Immature natural killer cell (primary cell): ENCODE data around the gene FBXO4. TPM values are rescaled to one million over a fixed set of nuclear protein-coding genes. Genes with fewer than 3 reads are reported as not detected.
A peak's percentile ranks its signal among the peaks of the same experiment; 100 is the strongest.
"Not testable (repeated sequence)": the region's sequence is repeated elsewhere in the genome, so short reads cannot be mapped to it uniquely, and the experiment has no call there.

Source experiments
- DNase-seq, 3 donors: peaks; one replicate each; pipeline ENCODE4 v3.0.0; 2022; ENCODE audit warnings: mixed read lengths in 1 of 3
- H3K27ac Mint-ChIP-seq, 6 donors: one replicate each; pipeline ENCODE4 v1.8.0; 2020; ENCODE audit warnings: mixed read lengths in 6 of 6, mild to moderate bottlenecking in 5 of 6, inconsistent platforms in 4 of 6, moderate library complexity in 3 of 6
- H3K27me3 Mint-ChIP-seq, 3 donors: one replicate each; pipeline ENCODE4 v1.8.0; 2020 to 2021; ENCODE audit warnings: low read depth in 3 of 3, mild to moderate bottlenecking in 3 of 3, mixed read lengths in 3 of 3, moderate library complexity in 3 of 3, inconsistent platforms in 1 of 3
- H3K36me3 Mint-ChIP-seq, 3 donors: one replicate each; pipeline ENCODE4 v1.8.0; 2020; ENCODE audit warnings: mixed read lengths in 3 of 3, inconsistent platforms in 2 of 3, mild to moderate bottlenecking in 2 of 3
- H3K4me1 Mint-ChIP-seq, 2 donors: one replicate each; pipeline ENCODE4 v1.8.0; 2020; ENCODE audit warnings: inconsistent platforms in 2 of 2, mild to moderate bottlenecking in 2 of 2, mixed read lengths in 2 of 2, moderate library complexity in 1 of 2
- H3K4me3 Mint-ChIP-seq, 5 donors: one replicate each; pipeline ENCODE4 v1.8.0; 2020; ENCODE audit warnings: mild to moderate bottlenecking in 5 of 5, mixed read lengths in 5 of 5, inconsistent platforms in 3 of 5, moderate library complexity in 3 of 5
- H3K9me3 Mint-ChIP-seq, 6 donors: one replicate each; pipeline ENCODE4 v1.8.0; 2020; ENCODE audit warnings: mild to moderate bottlenecking in 6 of 6, mixed read lengths in 6 of 6, inconsistent platforms in 4 of 6, moderate library complexity in 3 of 6
- polyA plus RNA-seq, 3 donors: library from polyadenylated mRNA; unstranded; fragments of 300-500 nt; fragmentation: Illumina TruSeq; gene quantifications; one replicate each; pipeline ENCODE4 v1.2.3, GENCODE V29; 2021

Gene FBXO4
- polyA plus RNA-seq, 3 donors from 2014 or later: 17.6 to 21.2 (median 19.3) TPM

DNA sequence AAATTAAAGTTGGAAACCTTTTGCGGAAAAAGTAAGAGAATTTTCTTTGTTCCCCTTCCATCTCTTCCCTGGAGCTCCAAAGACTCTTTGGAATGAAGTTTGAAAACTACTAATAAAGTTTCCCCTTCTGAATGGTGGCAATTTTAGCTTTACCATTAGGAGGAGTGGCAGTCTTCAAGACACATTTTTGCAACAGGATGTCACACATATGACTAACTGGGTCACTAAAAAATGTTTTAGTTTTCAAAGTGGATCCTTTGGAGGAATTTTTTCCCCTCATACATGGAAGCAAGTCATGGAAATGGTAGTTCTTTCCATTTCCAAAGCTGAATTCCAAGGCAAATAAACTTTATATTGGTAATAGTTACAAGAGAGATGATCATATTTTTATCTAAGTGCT lies 15.6 kb downstream of the FBXO4 start:
- Mint-ChIP-seq H3K4me1 (peaks cover 0 to 4% of the 10 kb centered on the region in 2 donors), H3K4me3 (no peak overlapping the region), H3K27me3 (no peaks in the 10 kb centered on the region), H3K9me3 (no peaks in the 10 kb centered on the region), H3K27ac (peak overlapping the region in 1 of 6 donors; percentile 24), H3K36me3 (peaks cover 9 to 23% (median 23%) of the 10 kb centered on the region in 3 donors)
- no peak for DNase-seq

- not testable (repeated sequence) for H3K9me3 Mint-ChIP-seq, H3K27me3 Mint-ChIP-seq, DNase-seq, H3K4me1 Mint-ChIP-seq, H3K4me3 Mint-ChIP-seq, H3K27ac Mint-ChIP-seq
- H3K36me3 Mint-ChIP-seq: peaks cover 5 to 14% (median 10%) of the 10 kb centered on the region in 3 donors
Measured at GRCh38 chr5:41945332-41945955, 20.4 kb downstream of the FBXO4 start.

DNA sequence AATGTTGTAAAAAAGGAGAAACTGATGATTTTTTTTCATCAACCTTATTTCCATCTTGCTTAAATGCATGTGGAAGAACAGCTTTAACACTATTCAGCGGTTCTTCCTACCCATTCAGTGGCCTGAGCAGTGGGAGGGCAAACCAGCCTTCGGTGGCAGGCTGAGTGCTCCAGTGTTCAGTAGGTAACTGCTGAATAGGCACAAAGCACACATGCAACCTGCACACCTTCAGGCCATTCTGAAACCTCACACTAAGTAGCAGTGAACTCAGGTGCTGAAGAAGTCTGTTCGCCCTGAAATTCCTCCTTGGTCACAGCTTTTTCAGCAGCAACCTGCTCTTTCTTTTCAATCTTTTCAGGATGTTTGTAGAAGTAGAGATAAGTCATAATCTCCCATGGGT lies 26.1 kb downstream of the FBXO4 start:
- Mint-ChIP-seq H3K9me3 (peaks cover 0 to 11% (median 3%) of the 10 kb centered on the region in 6 donors), H3K36me3 (peaks cover under 1 to 4% (median 4%) of the 10 kb centered on the region in 3 donors), H3K4me3 (no peak overlapping the region), H3K4me1 (no peaks in the 10 kb centered on the region), H3K27me3 (peaks cover 0 to 7% (median 6%) of the 10 kb centered on the region in 3 donors), H3K27ac (no peak overlapping the region)
- no peak for DNase-seq

DNA sequence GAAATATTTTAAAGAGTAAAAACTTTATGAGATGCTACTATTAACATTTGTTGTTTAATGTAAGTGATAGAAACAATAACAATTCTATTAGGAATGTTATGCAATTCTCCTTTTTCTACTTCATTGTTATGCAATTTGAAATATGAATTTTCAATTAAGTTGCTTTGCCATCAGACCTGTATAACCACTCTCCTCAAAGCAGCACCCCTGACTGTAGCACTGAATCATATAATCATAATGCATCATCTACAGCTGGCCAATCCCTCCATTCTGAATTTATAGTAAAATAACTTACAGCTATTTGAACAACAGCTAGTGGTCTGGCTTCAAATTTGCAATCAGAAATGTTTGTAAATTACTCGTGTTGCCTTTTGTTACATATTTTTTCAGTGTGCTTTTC lies 29.2 kb downstream of the FBXO4 start:
- no peaks in the 10 kb centered on the region for H3K4me1 Mint-ChIP-seq
- peaks cover 0 to 9% (median 6%) of the 10 kb centered on the region in 3 donors for H3K27me3 Mint-ChIP-seq
- DNase-seq: no peak

GRCh38 chr5:41955432-41956024 lies 30.4 kb downstream of the FBXO4 start:
- Mint-ChIP-seq H3K27me3 (peaks cover 0 to 10% (median 6%) of the 10 kb centered on the region in 3 donors), H3K27ac (no peak overlapping the region), H3K4me3 (no peak overlapping the region), H3K4me1 (no peaks in the 10 kb centered on the region), H3K9me3 (peaks cover 6 to 22% (median 15%) of the 10 kb centered on the region in 6 donors), H3K36me3 (peaks cover 0 to 3% (median 2%) of the 10 kb centered on the region in 3 donors)
- DNase-seq: no peak

More for the DNA sequence above, 29.2 kb downstream of the FBXO4 start:
- no peak overlapping the region for H3K4me3 Mint-ChIP-seq
- H3K27ac Mint-ChIP-seq: no peak overlapping the region
- peaks cover 0 to 4% (median 3%) of the 10 kb centered on the region in 3 donors for H3K36me3 Mint-ChIP-seq
- peaks cover 1 to 15% (median 6%) of the 10 kb centered on the region in 6 donors for H3K9me3 Mint-ChIP-seq

- peaks cover 5 to 35% (median 25%) of the 10 kb centered on the region in 6 donors for H3K9me3 Mint-ChIP-seq
- no peak for DNase-seq
- H3K4me1 Mint-ChIP-seq: no peaks in the 10 kb centered on the region
- no peak overlapping the region for H3K4me3 Mint-ChIP-seq
- peaks cover 0 to 4% (median 3%) of the 10 kb centered on the region in 3 donors for H3K36me3 Mint-ChIP-seq
- H3K27me3 Mint-ChIP-seq: peaks cover 0 to 10% (median 3%) of the 10 kb centered on the region in 3 donors
- H3K27ac Mint-ChIP-seq: no peak overlapping the region
Measured at GRCh38 chr5:41956943-41957342, 31.9 kb downstream of the FBXO4 start.

- peaks cover 0 to 4% (median 3%) of the 10 kb centered on the region in 3 donors for H3K36me3 Mint-ChIP-seq
- no peaks in the 10 kb centered on the region for H3K4me1 Mint-ChIP-seq
- no peak overlapping the region for H3K27ac Mint-ChIP-seq
- DNase-seq: no peak
- H3K4me3 Mint-ChIP-seq: no peak overlapping the region
- H3K27me3 Mint-ChIP-seq: peaks cover 2 to 12% (median 3%) of the 10 kb centered on the region in 3 donors
- peaks cover 5 to 50% (median 26%) of the 10 kb centered on the region in 6 donors for H3K9me3 Mint-ChIP-seq
Measured at GRCh38 chr5:41960481-41960880, 35.4 kb downstream of the FBXO4 start.

DNA sequence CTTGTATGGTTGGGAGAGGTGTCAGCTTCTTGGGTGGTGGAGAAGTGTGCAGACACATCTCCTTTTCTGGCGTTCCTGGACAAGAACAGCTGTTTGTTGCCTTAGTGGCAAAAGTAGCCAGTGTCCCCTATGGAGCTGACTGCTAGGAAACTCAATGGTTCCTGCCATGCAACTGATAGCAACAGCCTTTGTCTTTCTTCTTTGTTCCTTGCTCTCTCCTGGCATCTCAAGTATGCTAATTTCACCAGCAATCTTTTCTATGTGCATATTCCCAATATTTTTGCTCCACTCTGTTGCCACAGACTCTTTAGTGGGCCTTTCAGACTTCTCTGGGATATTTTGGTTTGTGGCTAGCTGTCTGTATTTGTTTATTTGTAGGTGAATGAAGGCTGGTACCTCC lies 36.7 kb downstream of the FBXO4 start:
- H3K9me3 Mint-ChIP-seq: peaks cover 5 to 50% (median 26%) of the 10 kb centered on the region in 6 donors
- H3K4me1 Mint-ChIP-seq: no peaks in the 10 kb centered on the region
- DNase-seq: no peak
- H3K27ac Mint-ChIP-seq: no peak overlapping the region
- H3K27me3 Mint-ChIP-seq: peaks cover 2 to 12% (median 3%) of the 10 kb centered on the region in 3 donors
- H3K36me3 Mint-ChIP-seq: peaks cover 0 to 4% (median 3%) of the 10 kb centered on the region in 3 donors
- no peak overlapping the region for H3K4me3 Mint-ChIP-seq

- Mint-ChIP-seq H3K4me1 (no peaks in the 10 kb centered on the region), H3K9me3 (peaks cover 9 to 50% (median 26%) of the 10 kb centered on the region in 6 donors)
- DNase-seq: no peak
Measured at GRCh38 chr5:41962491-41962890, 37.4 kb downstream of the FBXO4 start.

GRCh38 chr5:41966401-41967105 lies 41.5 kb downstream of the FBXO4 start:
- Mint-ChIP-seq H3K36me3 (no peaks in the 10 kb centered on the region), H3K27ac (no peak overlapping the region), H3K4me1 (no peaks in the 10 kb centered on the region), H3K9me3 (peaks cover 4 to 23% (median 8%) of the 10 kb centered on the region in 6 donors), H3K4me3 (no peak overlapping the region), H3K27me3 (peaks cover 2 to 4% (median 3%) of the 10 kb centered on the region in 3 donors)
- no peak for DNase-seq

More at GRCh38 chr5:41962491-41962890, 37.4 kb downstream of the FBXO4 start:
- no peak overlapping the region for H3K27ac Mint-ChIP-seq
- no peak overlapping the region for H3K4me3 Mint-ChIP-seq
- H3K27me3 Mint-ChIP-seq: peaks cover 2 to 12% (median 3%) of the 10 kb centered on the region in 3 donors
- peaks cover 0 to 4% (median 3%) of the 10 kb centered on the region in 3 donors for H3K36me3 Mint-ChIP-seq

GRCh38 chr5:41967401-41967800 lies 42.3 kb downstream of the FBXO4 start:
- H3K27me3 Mint-ChIP-seq: peaks cover 2 to 4% (median 3%) of the 10 kb centered on the region in 3 donors
- H3K27ac Mint-ChIP-seq: no peak overlapping the region
- no peaks in the 10 kb centered on the region for H3K36me3 Mint-ChIP-seq
- no peak overlapping the region for H3K4me3 Mint-ChIP-seq
- DNase-seq: no peak
- H3K9me3 Mint-ChIP-seq: peaks cover 3 to 16% (median 7%) of the 10 kb centered on the region in 6 donors
- H3K4me1 Mint-ChIP-seq: no peaks in the 10 kb centered on the region

GRCh38 chr5:41968153-41968723 lies 43.2 kb downstream of the FBXO4 start:
- H3K4me3 Mint-ChIP-seq: no peak overlapping the region

DNA sequence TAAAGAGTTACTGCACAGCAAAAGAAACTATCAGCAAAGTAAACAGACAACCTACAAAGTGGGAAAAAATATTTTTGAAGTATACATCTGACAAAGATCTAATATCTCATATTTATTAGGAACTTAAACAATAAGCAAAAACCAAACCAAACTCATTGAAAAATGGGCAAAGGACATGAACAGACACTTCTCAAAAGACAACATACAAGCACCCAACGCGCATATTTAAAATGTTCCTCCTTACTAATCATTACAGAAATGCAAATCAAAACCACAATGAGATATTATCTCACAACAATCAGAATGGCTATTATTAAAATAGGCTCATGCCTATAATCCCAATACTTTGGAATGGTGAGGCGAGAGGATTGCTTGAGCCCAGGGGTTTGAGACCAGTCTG lies 48.0 kb downstream of the FBXO4 start:
- Mint-ChIP-seq H3K27ac (no peak overlapping the region), H3K36me3 (no peaks in the 10 kb centered on the region), H3K4me1 (no peaks in the 10 kb centered on the region), H3K4me3 (no peak overlapping the region), H3K27me3 (peaks cover 0 to 4% (median 3%) of the 10 kb centered on the region in 3 donors), H3K9me3 (peaks cover 0 to 7% (median 3%) of the 10 kb centered on the region in 6 donors)
- no peak for DNase-seq

More at GRCh38 chr5:41968153-41968723, 43.2 kb downstream of the FBXO4 start:
- no peaks in the 10 kb centered on the region for H3K4me1 Mint-ChIP-seq
- no peak for DNase-seq
- H3K27ac Mint-ChIP-seq: no peak overlapping the region
- peaks cover 2 to 4% (median 3%) of the 10 kb centered on the region in 3 donors for H3K27me3 Mint-ChIP-seq
- no peaks in the 10 kb centered on the region for H3K36me3 Mint-ChIP-seq
- H3K9me3 Mint-ChIP-seq: peaks cover 1 to 10% (median 5%) of the 10 kb centered on the region in 6 donors
